ENCODE measurements around the gene BCL2L2.
A peak's percentile ranks its signal among the peaks of the same experiment; 100 is the strongest.
"Not testable (repeated sequence)": the region's sequence is repeated elsewhere in the genome, so short reads cannot be mapped to it uniquely, and the experiment has no call there.

BCL2L2 gene, protein sequence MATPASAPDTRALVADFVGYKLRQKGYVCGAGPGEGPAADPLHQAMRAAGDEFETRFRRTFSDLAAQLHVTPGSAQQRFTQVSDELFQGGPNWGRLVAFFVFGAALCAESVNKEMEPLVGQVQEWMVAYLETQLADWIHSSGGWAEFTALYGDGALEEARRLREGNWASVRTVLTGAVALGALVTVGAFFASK

DNA sequence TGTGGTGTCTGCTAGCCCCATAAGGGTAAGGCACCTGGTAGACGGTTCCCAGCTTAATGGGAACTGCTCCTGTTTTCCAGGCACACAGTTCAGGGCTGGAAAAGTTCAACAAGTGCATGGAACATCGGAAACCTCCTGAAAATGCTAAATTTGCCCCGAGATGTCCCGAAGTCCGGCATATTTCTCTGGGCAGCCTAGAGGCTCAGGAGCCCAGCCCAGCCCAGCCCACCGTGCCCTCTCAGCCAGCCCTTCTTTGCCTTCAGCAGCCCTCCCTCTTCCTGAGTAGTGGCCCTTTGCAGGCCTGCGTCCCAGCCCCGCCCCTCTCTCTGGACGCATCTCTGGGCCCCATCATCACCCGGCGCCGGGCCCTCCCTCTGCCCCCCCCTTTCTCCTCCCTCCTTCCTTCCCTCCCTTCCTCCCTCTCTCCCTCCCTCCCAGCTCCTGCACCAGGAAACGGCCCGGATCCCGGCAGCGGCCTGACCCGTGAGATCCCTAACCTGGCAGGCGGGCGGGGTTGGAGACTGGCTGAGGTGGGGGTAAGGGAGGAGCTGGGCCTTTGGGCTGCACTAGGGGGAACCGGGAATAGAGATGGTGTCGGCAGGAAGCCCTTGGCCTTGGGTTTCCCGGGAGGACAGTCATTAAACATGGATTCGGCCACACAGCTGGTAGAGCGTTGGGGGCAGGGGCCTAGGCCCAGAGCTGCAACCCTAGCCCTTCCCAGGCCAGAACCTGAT is at the start of gene BCL2L2:
BCL2L2 (plus strand) TSS at position 422 of the 734 bp plus-strand sequence. CDS start 935 bp downstream, outside the sequence.
- no peak for DNase-seq

DNA sequence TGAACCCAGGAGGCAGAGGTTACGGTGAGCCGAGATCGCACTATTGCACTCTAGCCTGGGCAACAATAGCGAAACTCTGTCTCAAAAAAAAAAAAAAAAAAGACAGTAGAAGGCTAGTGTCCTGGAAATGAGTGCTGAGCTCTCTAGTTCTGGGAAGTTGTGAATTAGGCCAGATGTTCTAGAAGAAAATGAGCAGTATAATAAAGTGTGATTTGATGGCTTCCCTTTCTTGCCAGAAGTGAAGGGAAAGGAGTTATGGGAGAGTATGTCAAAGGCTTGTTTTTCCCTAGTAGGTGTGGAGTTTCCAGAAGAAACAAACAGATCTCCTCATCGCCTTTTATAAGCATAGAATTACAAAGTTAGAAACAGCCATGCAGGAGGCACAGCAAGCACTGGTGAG is 48.4 kb upstream of the BCL2L2 start:
- DNase-seq = no peak

DNA sequence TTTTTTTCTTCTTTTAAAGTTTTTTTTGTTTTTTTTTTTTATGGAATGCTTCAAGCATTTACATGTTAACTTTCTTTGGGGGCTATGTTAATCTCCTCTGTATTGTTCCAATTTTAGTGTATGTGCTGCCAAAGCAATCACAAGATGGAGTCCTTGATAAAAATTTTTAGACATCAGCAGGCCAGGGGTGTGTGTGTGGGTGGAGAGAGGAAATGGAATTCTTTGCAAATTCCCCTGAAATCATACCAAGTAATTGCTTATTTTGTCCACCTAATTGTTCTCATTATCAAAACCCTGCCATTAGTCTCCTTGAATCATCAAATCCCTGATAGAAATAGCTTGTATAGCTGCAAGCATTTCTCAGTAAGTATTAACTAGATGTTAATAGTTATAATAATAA is 47.2 kb upstream of the BCL2L2 start:
- DNase-seq = no peak

DNA sequence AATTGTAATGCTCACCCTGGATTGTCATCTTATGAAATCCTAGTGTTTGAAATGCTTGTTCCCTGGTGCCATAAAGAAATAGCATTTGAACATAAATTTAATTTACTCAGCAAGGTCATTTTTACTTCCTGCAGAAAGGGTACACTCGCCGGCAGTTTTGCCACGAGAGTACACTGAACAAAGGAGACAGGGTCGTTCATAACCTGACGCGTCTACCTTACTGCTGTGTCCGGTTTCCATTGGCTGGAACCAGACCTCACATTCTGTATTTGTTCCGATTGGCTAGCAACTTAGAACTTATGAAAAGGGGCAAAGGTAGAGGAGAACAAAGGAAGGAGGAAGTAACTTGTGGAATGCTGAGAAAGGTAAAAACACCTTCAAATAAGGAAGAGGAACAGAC is 45.8 kb upstream of the BCL2L2 start:
- not testable (repeated sequence) for DNase-seq

DNA sequence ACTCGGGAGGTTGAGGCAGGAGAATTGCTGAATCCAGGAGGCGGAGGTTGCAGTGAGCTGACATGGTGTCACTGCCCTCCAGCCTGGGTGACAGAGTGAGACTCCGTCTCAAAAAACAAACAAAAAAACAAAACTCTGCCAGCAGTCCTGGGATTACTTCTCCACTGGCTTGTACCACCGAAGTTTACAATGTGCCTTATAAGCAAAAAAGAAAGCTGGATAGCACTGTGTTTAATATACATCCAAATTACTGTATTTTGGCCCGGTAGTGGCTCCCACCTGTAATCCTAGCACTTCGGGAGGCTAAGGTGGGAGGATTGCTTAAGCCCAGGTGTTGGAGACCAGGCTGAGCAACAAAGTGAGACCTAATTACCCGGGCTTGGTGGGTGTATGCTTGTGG is 37.4 kb upstream of the BCL2L2 start:
- DNase-seq = no peak

DNA sequence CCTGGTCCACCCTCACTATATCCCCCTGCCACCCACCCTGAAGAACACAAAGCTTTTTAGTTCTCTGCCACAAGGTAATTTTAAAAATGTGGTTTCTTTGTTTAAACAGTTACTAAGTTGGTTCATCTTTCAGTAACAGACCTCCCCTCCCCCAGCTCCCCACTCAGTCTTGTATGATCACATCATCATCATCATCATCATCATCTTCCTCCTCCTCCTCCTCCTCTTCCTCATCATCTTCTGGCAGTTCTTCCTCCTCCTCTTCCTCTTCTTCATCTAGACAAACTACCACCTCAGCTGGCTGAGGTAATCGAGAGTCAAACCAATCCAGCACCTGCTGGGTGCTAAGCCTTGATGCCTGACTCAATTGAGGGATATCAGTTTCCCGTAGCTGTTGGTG is 31.2 kb upstream of the BCL2L2 start:
- no peak for DNase-seq

DNA sequence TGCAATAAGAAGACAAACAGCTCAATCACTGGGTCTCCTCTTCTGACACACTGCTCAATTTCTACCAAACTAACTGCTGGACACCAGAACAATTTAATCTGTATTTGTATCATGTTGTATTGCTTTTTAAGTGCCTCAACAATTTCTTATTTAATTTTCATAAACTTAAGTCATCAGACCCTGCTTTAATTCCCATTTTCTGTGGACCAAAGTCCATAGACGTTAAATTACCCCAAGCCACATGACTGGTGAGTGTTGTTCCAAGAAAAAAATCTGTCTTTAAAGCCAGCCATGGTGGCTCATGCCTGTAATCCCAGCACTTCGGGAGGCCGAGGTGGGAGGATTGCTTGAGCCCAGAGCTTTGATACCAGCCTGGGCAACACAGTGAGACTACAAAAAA is 29.4 kb upstream of the BCL2L2 start:
- DNase-seq = no peak

DNA sequence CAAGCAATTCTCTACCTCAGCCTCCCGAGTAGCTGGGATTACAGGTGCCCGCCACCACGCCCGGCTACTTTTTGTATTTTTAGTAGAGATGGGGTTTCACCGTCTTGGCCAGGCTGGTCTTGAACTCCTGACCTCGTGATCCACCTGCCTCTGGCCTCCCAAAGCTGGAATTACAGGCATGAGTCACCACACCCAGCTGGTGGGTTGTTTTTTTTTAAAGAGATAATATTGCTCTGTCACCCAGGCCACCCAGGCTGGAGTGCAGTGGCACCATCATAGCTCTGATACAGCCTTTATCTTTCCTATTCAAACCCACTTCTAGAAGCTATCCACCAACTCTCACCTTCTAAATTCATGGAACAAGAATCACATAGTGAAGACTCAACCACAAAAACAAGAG is 28.7 kb upstream of the BCL2L2 start:
- DNase-seq = not testable (repeated sequence)

DNA sequence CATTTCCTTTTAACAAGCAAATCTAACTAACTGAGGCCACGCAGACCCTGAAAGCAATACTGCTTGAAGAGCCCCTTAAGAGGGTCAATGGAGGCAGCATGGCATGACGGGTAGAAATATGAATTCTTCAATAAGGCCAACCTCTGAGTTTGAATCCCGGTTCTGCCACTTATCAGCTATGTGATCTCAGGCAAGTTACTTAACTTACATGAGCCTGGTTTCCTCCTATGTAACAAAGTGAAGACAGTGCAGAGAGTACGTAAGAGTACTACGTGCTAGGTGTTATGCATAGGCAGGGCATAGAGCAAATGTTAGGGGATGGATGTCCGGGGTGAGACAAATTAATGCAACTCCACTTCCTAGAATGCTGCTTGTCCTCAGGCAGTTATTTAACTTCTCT is 25.4 kb upstream of the BCL2L2 start:
- DNase-seq = no peak

DNA sequence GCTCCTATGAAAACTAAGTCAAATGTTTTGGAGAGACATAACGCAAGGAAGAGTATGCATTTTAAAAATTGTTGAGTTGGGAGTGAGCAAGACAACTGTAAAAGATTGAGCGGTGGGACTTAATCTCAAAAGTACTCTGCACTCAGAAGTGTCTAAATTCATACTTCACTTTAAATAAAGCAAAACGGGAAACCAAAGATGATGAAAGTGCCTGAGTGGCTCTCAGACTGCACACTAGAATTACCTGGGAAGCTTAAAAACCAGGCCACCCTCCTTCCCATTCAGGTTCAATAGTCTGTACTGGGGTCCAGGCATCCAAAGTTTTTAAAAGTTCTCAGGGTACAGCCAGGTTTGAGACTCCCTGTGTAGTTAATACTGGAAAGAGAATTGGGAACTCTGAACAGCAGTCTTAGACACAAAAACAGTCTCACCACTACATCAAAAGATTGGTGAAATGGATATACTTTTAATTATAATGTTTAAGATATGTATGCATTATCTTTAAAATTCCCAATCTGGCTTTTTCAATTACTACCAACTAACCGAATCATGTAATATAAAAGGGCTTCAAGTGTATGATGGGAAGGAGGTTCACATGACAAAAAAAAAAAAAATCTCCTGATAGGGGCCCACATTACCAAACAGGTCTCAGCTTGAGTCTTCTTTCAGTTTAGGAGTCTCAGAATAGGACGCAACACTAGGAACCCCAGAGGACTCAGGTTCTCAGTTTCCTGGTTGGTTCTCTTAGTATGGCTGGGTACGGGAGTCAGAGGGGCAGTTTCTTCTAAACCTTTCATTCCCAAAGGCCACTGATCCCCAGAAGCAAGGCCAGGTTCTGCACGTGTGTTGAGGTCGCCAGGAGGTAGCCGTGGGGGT is 21.7 kb upstream of the BCL2L2 start:
- DNase-seq = peak; percentile 17

DNA sequence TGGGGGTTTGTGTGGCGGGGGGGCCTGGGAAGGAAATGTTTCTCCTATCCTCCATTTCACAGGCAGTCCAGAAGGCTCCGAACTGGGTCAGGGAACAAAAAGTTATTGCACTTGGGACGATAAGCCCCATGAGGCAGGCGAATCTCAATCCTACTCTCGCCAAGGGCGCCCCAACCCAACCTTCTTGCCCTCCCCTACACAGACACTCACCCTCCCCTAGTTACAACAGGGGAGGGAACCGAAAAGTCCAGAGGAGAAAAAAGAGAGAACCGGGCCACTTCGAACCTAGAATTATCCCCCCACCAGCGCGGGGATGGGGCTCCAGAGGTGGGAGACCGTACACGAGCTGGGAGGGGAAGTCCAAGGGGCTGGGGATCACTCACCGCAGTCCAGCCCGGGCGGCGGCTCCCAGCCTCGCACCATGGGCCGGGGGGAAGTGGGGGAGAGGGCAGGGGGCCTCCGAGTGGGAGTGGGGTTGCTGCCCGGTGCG is 21.1 kb upstream of the BCL2L2 start:
- DNase-seq = no peak

DNA sequence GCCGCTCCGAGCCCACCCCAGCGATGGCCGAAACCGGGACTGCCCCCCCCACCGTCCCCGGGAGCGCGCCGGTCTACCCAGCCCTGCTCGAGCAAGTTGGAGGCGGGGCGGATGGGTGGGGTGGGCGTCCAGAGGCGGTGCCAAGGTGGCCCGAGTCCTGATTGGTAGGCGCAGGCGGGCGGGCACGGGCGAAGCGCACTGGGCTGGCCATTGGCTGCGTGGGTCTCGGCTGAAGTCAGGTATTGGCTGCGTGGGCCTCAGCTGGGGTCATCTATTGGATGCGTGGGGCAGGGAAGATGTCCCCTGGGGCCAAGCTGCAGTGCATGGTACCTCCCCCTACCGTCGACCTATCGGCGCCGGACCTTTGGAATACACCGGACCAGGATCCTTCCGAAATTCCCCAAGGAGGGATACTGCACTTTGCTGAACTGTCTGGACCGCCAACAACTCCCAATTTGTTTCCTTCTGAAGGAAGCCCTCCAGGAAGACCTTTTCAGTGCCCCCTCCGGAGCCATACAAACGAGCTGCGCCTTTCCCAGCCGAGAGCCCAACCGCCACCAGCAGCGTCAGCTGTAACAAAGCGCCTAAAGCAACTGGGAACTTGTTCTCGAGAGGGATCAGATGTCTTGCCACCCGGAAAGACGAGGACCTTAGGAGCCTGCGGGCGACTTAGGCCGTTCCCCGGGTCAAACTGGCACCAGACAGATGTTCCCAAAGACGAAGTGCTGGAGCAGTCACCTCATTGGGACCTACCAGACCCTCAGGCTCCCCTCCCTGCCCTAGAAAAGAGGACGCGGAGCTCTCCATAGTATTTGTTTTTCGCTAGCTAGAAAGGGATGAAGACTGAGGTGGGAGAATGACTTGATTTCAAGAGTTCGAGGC is 20.4 kb upstream of the BCL2L2 start, which contains the start of gene HOMEZ:
HOMEZ (minus strand) TSS at position 113 of the 882 bp plus-strand sequence. CDS start 180 bp downstream, outside the sequence.
- DNase-seq = peak; percentile 96

DNA sequence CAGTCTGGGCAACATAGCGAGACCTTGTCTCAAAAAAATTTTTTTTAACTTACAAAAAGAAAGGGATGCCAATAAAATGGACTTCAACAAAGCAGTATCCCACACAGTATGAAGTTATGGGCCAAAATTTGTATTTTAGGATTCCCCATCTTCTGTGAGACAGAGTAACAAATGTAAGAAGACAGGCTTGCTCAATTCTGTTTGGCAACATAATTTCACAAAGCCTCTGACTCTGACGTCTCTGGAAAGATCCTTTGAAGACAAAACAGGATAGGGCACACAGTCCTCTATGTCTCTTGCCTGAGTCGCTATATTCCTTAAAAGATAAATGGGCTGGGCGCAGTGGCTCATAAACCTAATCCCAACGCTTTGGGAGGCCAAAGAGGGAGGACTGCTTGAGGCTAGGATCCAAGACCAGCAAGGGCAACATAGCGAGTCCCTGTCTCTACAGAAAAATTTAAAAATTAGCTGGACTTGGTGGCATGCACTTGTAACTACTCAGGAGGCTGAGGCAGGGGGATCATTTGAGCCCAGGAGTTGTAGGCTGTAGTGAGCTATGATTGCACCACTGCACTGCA is 19.6 kb upstream of the BCL2L2 start:
- DNase-seq = no peak

DNA sequence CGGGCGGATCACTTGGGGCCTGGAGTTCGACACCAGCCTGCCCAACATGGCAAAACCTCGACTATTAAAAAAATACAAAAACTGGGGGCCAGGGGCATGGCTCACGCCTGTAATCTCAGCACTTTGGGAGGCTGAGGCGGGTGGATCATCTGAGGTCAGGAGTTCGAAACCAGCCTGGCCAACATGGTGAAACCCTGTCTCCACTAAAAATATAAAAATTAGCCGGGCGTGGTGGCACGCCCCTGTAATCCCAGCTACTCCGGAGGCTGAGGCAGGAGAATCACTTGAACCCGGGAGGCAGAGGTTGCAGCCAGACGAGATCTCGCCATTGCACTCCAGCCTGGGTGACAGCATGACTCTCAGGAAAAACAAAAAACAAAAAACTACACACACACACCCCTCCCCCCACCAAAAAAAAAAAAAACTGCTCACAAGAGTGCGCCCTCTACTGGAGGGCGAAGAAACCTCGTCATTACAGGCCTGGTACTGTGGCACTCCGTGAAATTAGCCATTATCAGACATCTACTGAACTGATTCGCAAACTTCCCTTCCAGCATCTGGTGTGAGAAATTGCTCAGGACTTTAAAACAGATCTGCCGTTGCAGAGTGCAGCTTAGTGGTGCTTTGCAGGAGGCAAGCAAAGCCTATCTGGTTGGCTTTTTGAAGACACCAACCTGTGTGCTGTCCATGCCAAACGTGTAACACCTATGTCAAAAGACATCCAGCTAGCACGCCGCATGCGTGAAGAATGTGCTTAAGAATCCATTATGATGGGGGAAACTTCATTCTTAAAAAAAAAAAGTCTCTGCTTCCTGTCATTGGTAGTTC is 11.7 kb upstream of the BCL2L2 start:
- peak; percentile 72 for DNase-seq

DNA sequence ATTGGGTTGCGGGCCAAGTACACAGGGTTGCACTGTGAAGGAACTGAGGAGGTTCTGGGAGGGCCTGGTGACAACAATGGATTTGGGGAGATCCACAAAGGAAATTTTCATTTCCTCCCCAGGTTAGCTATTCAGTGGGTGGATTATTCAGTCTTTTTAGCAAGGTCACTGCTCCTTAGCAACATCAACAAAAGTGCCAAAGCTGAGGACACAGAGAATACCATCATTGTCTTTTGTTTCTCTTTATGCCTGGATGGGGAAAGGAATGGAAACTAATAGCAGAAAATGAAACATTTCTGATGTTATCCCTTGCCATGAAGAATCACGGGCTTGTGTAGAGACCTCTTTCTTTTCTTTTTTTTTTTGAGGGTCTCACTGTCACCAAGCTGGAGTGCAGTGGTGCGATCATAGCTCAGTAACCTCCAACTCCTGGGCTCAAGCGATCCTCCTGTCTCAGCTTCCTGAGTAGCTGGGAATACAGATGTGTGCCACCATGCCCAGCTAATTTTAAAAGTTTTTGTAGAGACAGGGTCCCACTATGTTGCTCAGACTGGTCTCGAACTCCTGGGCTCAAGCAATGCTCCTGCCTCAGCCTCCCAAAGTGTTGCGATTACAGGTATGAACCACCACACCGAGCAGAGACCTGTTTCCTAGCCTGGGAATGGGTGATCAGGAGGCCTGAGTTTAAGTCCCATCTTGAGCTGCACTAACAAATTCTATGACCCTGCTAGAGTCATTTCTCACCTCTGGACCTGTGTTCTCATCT is 10.4 kb upstream of the BCL2L2 start:
- DNase-seq = no peak

DNA sequence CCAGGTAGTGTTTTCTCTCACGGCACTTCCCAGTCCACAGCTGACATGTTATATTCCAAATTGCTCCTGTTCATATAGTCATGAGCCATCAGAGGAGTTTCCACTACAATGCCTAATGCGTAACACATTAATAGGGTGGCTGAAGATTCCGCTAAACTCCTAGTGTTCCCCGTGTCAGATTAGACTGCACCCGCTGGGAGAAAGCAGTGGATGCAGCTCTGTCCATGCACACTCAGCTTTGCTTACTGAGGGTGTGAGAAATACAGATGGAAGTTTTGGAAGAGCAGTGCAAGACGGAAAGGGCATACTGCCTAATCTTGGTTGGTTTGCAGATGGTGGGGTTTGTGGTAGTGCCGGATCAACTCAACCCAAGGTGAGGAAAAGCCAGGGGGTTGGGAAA is 9.5 kb upstream of the BCL2L2 start:
- DNase-seq = no peak

DNA sequence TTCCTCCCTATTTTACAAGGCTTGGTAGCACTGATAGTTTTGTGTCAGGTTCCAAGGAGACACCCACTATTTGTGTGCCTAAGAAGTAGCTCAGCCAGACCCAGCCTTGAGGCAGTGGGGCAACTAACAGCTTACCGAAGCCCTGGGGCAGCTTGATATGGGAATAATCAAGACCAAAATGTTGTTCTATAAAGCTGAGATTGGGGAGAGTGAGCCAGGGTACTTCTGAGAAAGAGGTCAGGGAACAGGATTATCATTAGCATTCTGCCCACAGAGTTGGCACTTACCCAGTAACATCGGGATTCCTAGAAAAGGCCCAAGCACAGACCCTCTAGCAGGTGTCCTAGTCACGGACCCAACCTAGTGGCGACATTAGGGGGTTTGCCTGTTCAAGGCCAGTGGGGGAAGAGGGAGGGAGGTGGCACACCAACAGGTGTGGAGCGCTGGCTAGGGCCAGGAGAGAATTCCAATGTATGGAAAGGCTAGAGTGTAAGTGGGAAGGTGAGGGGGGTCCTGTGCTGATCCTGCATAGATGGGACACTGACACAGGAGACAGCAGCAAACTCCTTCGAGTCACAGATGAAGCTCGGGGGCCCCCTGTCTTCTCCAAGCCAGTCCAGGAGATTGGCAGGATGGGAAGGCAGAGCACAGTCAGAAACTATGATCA is 8.9 kb upstream of the BCL2L2 start:
- DNase-seq = no peak

DNA sequence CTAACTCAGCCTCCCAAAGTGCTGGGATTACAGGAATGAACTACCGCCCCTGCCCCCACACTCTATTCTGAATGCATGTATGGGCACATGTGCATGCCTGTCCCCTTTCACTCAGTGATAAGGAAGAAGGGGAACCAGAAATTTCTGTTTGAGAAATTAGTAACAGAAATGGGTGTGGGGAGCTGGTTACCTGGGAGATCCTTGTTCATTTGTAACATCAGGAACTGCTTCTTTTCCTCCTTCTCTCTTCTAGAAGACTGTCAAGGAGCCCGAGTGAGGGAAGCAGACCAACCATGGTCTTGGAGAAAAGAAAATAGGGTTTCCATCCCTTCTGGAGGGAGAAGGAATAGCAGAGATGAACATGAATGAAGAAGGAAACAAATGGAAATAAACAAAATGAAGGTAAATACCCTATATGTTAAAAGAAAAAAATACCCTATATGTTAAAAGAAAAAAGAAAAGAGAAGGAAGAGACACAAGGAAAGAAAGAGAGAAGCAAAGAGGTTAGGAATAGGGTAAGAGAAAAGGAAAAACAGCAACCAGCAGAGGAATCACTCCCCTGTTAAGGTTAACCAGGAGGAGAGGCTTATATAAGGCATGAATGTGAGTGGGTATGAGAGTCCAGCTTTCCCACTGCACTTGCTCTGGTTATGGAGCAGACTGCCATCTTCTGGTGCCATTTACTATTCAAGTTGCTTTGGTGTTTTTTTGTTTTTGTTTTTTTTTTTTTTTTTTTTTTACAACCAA is 7.2 kb upstream of the BCL2L2 start:
- DNase-seq = peak; percentile 53

All from CD4-positive, alpha-beta T cell treated with Interleukin-21 for 1 hour (primary cell).